HEK293 (cell line): ENCODE results near the gene GID8.

Experiments
- CTCF ChIA-PET: fragments of 350-600 bp; formaldehyde crosslinking; extraction: SDS; loops from one replicate; lab custom pipeline; 2021; ENCODE audit warnings: antibody characterized with exemption; lab: Yijun Ruan, JAX
- POLR2A ChIA-PET: fragments of 300-600 bp; formaldehyde crosslinking; extraction: SDS; loops from one replicate; lab custom pipeline; 2020; ENCODE audit warnings: antibody characterized with exemption, inconsistent platforms; lab: Yijun Ruan, JAX
- H3K27ac ChIP-seq: fragments of 200-500 bp; sonication (Bioruptor generic); 2 replicates; pipeline ENCODE4 v1.5.1; 2014; ENCODE audit warnings: low read depth, low read length, control low read depth, inconsistent platforms; ENCODE audit errors: extremely low read depth
- H3K36me3 ChIP-seq, 2 experiments: fragments of 200-500 bp in 1 of 2; sonication (Bioruptor generic) in 1 of 2; 1 replicate in 1 of 2; 2 replicates in 1 of 2; pipeline ENCODE4 v1.5.1; 2014 to 2017; ENCODE audit warnings: inconsistent platforms in 2 of 2, low read length in 2 of 2; ENCODE audit not compliant: control insufficient read depth in 2 of 2, insufficient read depth in 1 of 2
- H3K4me1 ChIP-seq: fragments of 200-500 bp; sonication (Bioruptor generic); 2 replicates; pipeline ENCODE4 v1.5.1; 2014; ENCODE audit warnings: mild to moderate bottlenecking, low read length, inconsistent platforms; ENCODE audit not compliant: control insufficient read depth, insufficient read depth
- H3K4me3 ChIP-seq: 2 replicates; pipeline ENCODE4 v1.5.1; 2011; ENCODE audit warnings: low read depth, mild to moderate bottlenecking, control low read depth, low read length, moderate library complexity
- H3K9me3 ChIP-seq: fragments of 200-500 bp; sonication (Bioruptor generic); 2 replicates; pipeline ENCODE4 v1.5.1; 2014; ENCODE audit warnings: low read depth, low read length, inconsistent platforms; ENCODE audit not compliant: control insufficient read depth, insufficient read depth
- KLF1 ChIP-seq: fragments of 450-650 bp; formaldehyde crosslinking; IDR thresholded peaks from 2 replicates; pipeline ENCODE4 v1.5.1; 2016; ENCODE audit warnings: missing biosample characterization, missing genetic modification characterization
- OSR2 ChIP-seq: fragments of 450-650 bp; formaldehyde crosslinking; IDR thresholded peaks from 2 replicates; pipeline ENCODE4 v1.5.1; 2016; ENCODE audit warnings: missing biosample characterization, missing genetic modification characterization
- ZBTB6 ChIP-seq: fragments of 450-650 bp; formaldehyde crosslinking; IDR thresholded peaks from 2 replicates; pipeline ENCODE4 v1.5.1; 2017; ENCODE audit warnings: missing biosample characterization, missing genetic modification characterization
- ZEB2 ChIP-seq: fragments of 450-650 bp; formaldehyde crosslinking; IDR thresholded peaks from 2 replicates; pipeline ENCODE4 v1.5.1; 2016; ENCODE audit warnings: missing biosample characterization, missing genetic modification characterization
- ZNF148 ChIP-seq: fragments of 450-650 bp; formaldehyde crosslinking; IDR thresholded peaks from 2 replicates; pipeline ENCODE4 v1.5.0; 2017; ENCODE audit warnings: missing biosample characterization, missing genetic modification characterization, borderline replicate concordance
- ZNF473 ChIP-seq: fragments of 450-650 bp; formaldehyde crosslinking; IDR thresholded peaks from 2 replicates; pipeline ENCODE4 v1.5.1; 2017; ENCODE audit warnings: missing biosample characterization, missing genetic modification characterization
- ZNF629 ChIP-seq: fragments of 450-650 bp; formaldehyde crosslinking; IDR thresholded peaks from 2 replicates; pipeline ENCODE4 v1.5.1; 2017; ENCODE audit warnings: missing biosample characterization, missing genetic modification characterization
- ZNF645 ChIP-seq: fragments of 450-650 bp; formaldehyde crosslinking; IDR thresholded peaks from 2 replicates; pipeline ENCODE4; 2016; ENCODE audit warnings: missing biosample characterization, missing genetic modification characterization
- ZNF664 ChIP-seq: fragments of 450-650 bp; formaldehyde crosslinking; IDR thresholded peaks from 2 replicates; pipeline ENCODE4 v1.5.1; 2016; ENCODE audit warnings: missing biosample characterization, missing genetic modification characterization
- TF ChIP-seq, protein P1 (sequence below): fragments of 450-650 bp; formaldehyde crosslinking; IDR thresholded peaks from 2 replicates; pipeline ENCODE4 v1.5.1; 2016; ENCODE audit warnings: missing biosample characterization, missing genetic modification characterization
- TF ChIP-seq, protein P2 (sequence below): fragments of 450-650 bp; formaldehyde crosslinking; IDR thresholded peaks from 2 replicates; pipeline ENCODE4 v1.5.1; 2016; ENCODE audit warnings: missing biosample characterization, missing genetic modification characterization, low read depth

Gene GID8

DNA sequence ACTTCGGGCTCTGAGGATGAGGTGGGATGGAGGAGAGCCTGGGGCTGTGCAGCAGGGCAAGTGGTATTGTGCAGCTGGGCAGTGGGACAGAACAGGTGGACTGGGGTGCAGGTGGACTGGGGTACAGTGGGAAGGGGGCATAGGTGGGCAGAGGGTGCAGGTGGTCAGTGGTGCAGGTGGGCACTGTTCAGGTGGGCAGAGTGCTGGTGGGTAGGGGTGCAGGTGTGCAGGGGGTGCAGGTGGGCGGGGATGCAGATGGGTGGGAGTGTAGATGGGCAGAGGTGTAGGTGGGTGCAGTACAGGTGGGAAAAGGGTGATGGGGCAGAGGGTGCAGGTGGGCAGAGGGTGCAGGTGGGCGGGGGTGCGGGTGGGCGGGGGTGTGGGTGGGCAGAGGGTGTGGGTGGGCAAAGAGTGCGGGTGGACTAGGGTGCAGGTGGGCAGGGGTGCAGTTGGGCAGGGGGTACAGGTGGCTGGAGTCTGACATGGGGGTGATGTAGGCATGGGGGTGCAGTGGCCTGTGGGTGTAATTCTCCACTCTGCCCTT, 48.4 kb downstream of the GID8 start (continued):
- TF ChIP-seq ZEB2 (tag by site-specific recombination): 0 out of 2 replicates have a peak, but pooled peaks have one; percentile 31
- no peak for TF ChIP-seq OSR2 (tag by site-specific recombination)
- TF ChIP-seq, protein P1, sequence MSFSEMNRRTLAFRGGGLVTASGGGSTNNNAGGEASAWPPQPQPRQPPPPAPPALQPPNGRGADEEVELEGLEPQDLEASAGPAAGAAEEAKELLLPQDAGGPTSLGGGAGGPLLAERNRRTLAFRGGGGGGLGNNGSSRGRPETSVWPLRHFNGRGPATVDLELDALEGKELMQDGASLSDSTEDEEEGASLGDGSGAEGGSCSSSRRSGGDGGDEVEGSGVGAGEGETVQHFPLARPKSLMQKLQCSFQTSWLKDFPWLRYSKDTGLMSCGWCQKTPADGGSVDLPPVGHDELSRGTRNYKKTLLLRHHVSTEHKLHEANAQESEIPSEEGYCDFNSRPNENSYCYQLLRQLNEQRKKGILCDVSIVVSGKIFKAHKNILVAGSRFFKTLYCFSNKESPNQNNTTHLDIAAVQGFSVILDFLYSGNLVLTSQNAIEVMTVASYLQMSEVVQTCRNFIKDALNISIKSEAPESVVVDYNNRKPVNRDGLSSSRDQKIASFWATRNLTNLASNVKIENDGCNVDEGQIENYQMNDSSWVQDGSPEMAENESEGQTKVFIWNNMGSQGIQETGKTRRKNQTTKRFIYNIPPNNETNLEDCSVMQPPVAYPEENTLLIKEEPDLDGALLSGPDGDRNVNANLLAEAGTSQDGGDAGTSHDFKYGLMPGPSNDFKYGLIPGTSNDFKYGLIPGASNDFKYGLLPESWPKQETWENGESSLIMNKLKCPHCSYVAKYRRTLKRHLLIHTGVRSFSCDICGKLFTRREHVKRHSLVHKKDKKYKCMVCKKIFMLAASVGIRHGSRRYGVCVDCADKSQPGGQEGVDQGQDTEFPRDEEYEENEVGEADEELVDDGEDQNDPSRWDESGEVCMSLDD (tag by site-specific recombination): 0 out of 2 replicates have a peak, but pooled peaks have one; percentile 32
- TF ChIP-seq ZNF664 (tag by site-specific recombination): no peak
- peak; percentile 74 for TF ChIP-seq KLF1 (tag by site-specific recombination)
- no peak for TF ChIP-seq ZNF645 (tag by site-specific recombination)
- TF ChIP-seq ZNF473 (tag by site-specific recombination): no peak

DNA sequence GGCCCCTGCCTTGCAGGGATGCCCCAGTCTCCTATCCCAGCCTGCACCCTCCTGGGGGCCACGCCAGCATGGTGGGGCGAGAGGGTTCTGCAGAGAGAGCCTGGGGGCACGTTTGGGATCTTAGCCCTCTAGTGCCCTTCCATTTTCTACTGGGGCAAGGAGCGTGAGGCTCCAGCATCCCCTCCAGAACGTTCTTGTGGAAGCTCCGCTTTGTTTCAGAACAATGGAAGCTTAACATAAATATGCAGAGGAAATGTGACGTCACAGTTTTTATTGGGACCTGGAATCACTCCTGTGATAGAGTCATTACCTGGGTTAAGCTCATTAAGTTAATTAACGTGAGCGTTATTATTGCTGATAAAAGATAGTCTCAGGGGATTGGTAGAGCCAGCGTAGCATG, 49.2 kb downstream of the GID8 start:
- ChIA-PET CTCF (no interaction called here), POLR2A (no interaction called here)

More for the DNA sequence above, 49.2 kb downstream of the GID8 start:
- H3K27ac ChIP-seq: no peak overlapping the region
- TF ChIP-seq ZBTB6: peak; percentile 76; the same call in 1 of the 2 replicates
- TF ChIP-seq ZNF148: no peak
- TF ChIP-seq, protein P2, sequence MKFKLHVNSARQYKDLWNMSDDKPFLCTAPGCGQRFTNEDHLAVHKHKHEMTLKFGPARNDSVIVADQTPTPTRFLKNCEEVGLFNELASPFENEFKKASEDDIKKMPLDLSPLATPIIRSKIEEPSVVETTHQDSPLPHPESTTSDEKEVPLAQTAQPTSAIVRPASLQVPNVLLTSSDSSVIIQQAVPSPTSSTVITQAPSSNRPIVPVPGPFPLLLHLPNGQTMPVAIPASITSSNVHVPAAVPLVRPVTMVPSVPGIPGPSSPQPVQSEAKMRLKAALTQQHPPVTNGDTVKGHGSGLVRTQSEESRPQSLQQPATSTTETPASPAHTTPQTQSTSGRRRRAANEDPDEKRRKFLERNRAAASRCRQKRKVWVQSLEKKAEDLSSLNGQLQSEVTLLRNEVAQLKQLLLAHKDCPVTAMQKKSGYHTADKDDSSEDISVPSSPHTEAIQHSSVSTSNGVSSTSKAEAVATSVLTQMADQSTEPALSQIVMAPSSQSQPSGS: peak; percentile 44; the same call in 1 of the 2 replicates
- peak; percentile 31; the same call in 1 of the 2 replicates for TF ChIP-seq ZNF629 (tag by site-specific recombination)
- TF ChIP-seq, all 188 proteins: peak for 3
- Histone ChIP-seq H3K4me1 (no peaks in the 10 kb centered on the region), H3K4me3 (no peak overlapping the region), H3K9me3 (no peaks in the 10 kb centered on the region), H3K36me3 (no peaks in the 10 kb centered on the region)
